Testis (tissue), 3 donors: ENCODE measurements around the gene HDC. TPM values are rescaled to one million over a fixed set of nuclear protein-coding genes. Genes with fewer than 3 reads are reported as not detected.

Source experiments
- DNase-seq: peaks from one replicate; pipeline ENCODE4 v3.0.0-alpha.2; 2019
- H3K27ac ChIP-seq, 2 donors: fragments of 200-600 bp; sonication (generic); one replicate each; pipeline ENCODE4 v1.5.1; 2019
- H3K27me3 ChIP-seq: fragments of 200-600 bp; sonication (generic); one replicate; pipeline ENCODE4 v1.5.1; 2019
- H3K36me3 ChIP-seq: fragments of 200-600 bp; sonication (generic); one replicate; pipeline ENCODE4 v1.5.1; 2017; ENCODE audit warnings: low read depth; ENCODE audit errors: missing control alignments
- H3K4me1 ChIP-seq: fragments of 200-600 bp; sonication (generic); one replicate; pipeline ENCODE4 v1.5.1; 2019
- H3K4me3 ChIP-seq, 2 donors: fragments of 200-600 bp; sonication (generic); one replicate each; pipeline ENCODE4 v1.5.1; 2017 to 2019
- H3K9me3 ChIP-seq: fragments of 200-600 bp; sonication (generic); one replicate; pipeline ENCODE4 v1.5.1; 2017
- POLR2A ChIP-seq: fragments of 450-650 bp; IDR thresholded peaks from one replicate; pipeline ENCODE4 v1.6.1; 2017; ENCODE audit warnings: antibody characterized with exemption, mild to moderate bottlenecking, moderate library complexity
- WGBS, 2 donors: methylation state at CpG; one replicate each; pipeline ENCODE4 v1.1.5; 2018; 5-methylcytosine and 5-hydroxymethylcytosine counted together
- intact Hi-C: fragments of 100-400 bp; cut with DNase I; formaldehyde crosslinking; loops from one replicate; pipeline ENCODE4 v1.15.1; 2023; ENCODE audit warnings: low total_unique reads
- polyA plus RNA-seq: library from polyadenylated mRNA; stranded (reverse); fragments of 350-450 nt; fragmentation: Illumina TruSeq; extraction: RNeasy Lipid Tissue Mini Kit (QIAGEN cat#74804); gene quantifications from one replicate; pipeline ENCODE4 v1.2.3, GENCODE V29; 2014; ENCODE audit warnings: low read depth, low replicate concordance; ENCODE audit not compliant: insufficient read depth
- total RNA-seq, 2 donors: library from RNA; depleted of rRNA; stranded (reverse); fragments of >200 nt; gene quantifications; one replicate each; pipeline ENCODE4 v1.2.3, GENCODE V29; 2016
- TF ChIP-seq, protein P1 (sequence below), 3 experiments: fragments of 450-650 bp in 2 of 3; fragments of 200-600 bp in 1 of 3; sonication (generic) in 1 of 3; IDR thresholded peaks; one replicate each; pipeline ENCODE4 v1.5.1; 2016 to 2019; ENCODE audit warnings: antibody characterized with exemption in 3 of 3, mild to moderate bottlenecking in 2 of 3, moderate library complexity in 1 of 3

The HDC gene
- total and polyA plus RNA-seq, 3 donors from 2014 or later, result 1.6 to 11.9 (median 5.8) TPM

DNA sequence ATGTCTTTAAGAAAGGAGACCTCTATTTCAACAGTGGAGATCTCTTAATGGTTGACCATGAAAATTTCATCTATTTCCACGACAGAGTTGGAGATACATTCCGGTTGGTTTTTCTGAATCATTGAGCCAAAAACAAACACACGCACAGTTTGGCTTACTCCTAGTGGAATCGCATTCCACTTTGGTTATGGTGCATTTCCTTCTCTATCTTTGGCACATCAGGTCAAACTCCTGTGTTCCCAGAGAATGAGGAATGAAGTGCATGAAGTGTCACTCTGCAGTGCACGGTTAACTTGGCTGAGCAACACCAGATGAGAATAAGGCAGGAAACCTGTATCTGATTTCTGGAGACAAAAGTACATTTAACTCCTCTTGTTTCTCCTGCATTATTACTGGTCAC is 38.5 kb downstream of the HDC start:
- no peak for DNase-seq
- 68 to 75% methylated on average over 5 of the region's 5 CpGs for WGBS, 2 donors
- no peaks in the 10 kb centered on the region for H3K27me3 ChIP-seq
- H3K4me3 ChIP-seq, result no peak overlapping the region
- no peaks in the 10 kb centered on the region for H3K9me3 ChIP-seq
- TF ChIP-seq, protein P1, sequence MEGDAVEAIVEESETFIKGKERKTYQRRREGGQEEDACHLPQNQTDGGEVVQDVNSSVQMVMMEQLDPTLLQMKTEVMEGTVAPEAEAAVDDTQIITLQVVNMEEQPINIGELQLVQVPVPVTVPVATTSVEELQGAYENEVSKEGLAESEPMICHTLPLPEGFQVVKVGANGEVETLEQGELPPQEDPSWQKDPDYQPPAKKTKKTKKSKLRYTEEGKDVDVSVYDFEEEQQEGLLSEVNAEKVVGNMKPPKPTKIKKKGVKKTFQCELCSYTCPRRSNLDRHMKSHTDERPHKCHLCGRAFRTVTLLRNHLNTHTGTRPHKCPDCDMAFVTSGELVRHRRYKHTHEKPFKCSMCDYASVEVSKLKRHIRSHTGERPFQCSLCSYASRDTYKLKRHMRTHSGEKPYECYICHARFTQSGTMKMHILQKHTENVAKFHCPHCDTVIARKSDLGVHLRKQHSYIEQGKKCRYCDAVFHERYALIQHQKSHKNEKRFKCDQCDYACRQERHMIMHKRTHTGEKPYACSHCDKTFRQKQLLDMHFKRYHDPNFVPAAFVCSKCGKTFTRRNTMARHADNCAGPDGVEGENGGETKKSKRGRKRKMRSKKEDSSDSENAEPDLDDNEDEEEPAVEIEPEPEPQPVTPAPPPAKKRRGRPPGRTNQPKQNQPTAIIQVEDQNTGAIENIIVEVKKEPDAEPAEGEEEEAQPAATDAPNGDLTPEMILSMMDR (IDR thresholded peaks at IDR 0.05), result no peak
- no peak overlapping the region for H3K27ac ChIP-seq
- no peaks in the 10 kb centered on the region for H3K4me1 ChIP-seq
- intact Hi-C loops, result no loop called here
- no peaks in the 10 kb centered on the region for H3K36me3 ChIP-seq

DNA sequence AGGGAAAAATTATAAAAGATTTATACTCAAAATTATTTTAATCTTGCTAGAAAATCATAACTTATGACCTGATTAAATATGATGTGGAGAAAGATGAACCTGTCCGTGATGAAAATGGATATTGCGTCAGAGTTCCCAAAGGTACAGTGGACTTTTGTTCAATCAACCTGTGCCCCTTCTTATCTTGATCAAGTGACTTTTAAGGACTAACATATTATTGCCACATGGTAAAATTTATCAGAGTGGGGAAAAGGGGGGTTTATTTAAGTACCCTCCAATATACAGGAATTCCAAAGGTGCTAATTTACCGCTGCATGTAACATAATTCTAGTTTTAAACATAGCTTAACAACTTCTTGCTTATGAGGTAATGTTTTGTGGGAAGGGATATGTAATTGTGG is 39.6 kb downstream of the HDC start:
- TF ChIP-seq POLR2A, result no peak
- TF ChIP-seq, protein P1 (IDR thresholded peaks at IDR 0.05), result no peak
- no peaks in the 10 kb centered on the region for H3K36me3 ChIP-seq
- WGBS, 2 donors, result 93 to 98% methylated on average over 3 of the region's 3 CpGs
- H3K27me3 ChIP-seq, result no peaks in the 10 kb centered on the region
- no peak overlapping the region for H3K27ac ChIP-seq
- no peak for DNase-seq
- H3K4me3 ChIP-seq, result no peak overlapping the region
- H3K4me1 ChIP-seq, result no peaks in the 10 kb centered on the region
- intact Hi-C loops, result no loop called here
- H3K9me3 ChIP-seq, result no peaks in the 10 kb centered on the region

DNA sequence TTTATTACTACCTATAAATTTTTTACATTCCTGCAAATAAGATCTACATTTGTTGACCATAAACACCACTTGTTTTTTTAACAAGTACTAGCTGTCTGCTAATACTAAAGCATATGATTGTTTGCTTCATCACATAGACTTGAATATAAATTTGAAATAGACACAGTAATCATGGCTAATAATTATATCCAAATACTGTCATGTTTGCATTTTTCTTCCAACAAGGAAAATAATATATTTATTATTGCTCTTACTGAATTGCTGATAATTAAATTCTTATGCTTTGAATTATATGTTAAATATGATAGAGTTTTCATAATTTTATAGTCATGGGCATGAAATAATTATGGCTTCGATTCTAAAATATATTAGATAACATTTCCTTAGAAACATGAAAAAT is 40.5 kb downstream of the HDC start:
- TF ChIP-seq POLR2A, result no peak
- TF ChIP-seq, protein P1 (IDR thresholded peaks at IDR 0.05), result no peak
- Histone ChIP-seq H3K4me3 (no peak overlapping the region), H3K27me3 (no peaks in the 10 kb centered on the region), H3K36me3 (no peaks in the 10 kb centered on the region), H3K27ac (no peak overlapping the region), H3K4me1 (no peaks in the 10 kb centered on the region), H3K9me3 (no peaks in the 10 kb centered on the region)
- intact Hi-C loops, result no loop called here
- no peak for DNase-seq
- WGBS, 2 donors, result 90 to 98% methylated on average over 1 of the region's 1 CpG

DNA sequence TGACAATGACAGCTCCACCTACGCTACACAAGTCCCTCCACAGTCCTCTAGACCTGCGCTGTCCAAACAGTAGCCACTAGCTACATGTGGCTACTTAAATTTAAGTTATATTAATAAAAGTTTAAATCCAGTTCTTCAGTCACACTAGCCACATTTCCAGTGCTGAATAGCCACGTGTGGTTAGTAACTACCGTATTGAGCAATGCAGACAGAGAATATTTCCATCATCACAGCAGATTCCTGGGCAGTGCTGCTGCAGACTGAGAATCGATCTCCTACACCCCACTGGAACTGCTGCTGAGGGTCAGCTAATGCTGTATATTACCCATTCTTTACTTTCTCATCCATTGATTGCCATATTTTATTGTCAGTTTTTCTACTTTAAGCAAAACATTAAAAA is 40.9 kb downstream of the HDC start:
- TF ChIP-seq, protein P1 (IDR thresholded peaks at IDR 0.05), result no peak
- no peak for TF ChIP-seq POLR2A
- no peak overlapping the region for H3K4me3 ChIP-seq
- 50 to 73% methylated on average over 5 of the region's 5 CpGs for WGBS, 2 donors
- intact Hi-C loops, result no loop called here
- H3K4me1 ChIP-seq, result no peaks in the 10 kb centered on the region
- H3K9me3 ChIP-seq, result no peaks in the 10 kb centered on the region
- no peaks in the 10 kb centered on the region for H3K27me3 ChIP-seq
- no peaks in the 10 kb centered on the region for H3K36me3 ChIP-seq
- no peak overlapping the region for H3K27ac ChIP-seq
- DNase-seq, result no peak

DNA sequence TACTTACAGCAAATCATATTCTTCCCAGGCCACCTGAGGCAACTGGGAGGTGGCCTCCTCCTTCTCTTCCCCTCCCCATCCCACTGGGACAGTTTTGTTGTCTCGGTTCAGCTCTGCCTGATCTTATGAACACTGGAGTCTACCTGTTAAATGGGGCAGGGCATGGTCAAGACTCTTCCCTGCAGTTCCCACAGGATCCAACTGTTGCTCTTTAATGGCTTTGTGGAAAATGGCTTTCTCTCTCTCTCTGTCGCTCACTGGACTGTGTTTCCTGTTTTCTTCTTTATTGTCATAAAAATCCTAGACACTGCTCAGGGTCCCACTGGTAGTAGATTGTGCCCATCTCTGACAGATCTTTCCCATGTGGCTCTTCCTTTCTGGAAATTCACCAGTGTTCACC is 43.3 kb downstream of the HDC start:
- Histone ChIP-seq H3K4me3 (no peak overlapping the region), H3K4me1 (no peaks in the 10 kb centered on the region), H3K9me3 (no peaks in the 10 kb centered on the region), H3K36me3 (no peaks in the 10 kb centered on the region), H3K27me3 (no peaks in the 10 kb centered on the region), H3K27ac (no peak overlapping the region)
- DNase-seq, result no peak
- intact Hi-C loops, result no loop called here
- TF ChIP-seq, protein P1 (IDR thresholded peaks at IDR 0.05), result no peak
- no peak for TF ChIP-seq POLR2A
- 70 to 89% methylated on average over 2 of the region's 2 CpGs for WGBS, 2 donors
